Measurements from ENCODE around the gene P2RY11. TPM values are rescaled to one million over a fixed set of nuclear protein-coding genes. Genes with fewer than 3 reads are reported as not detected.
A peak's percentile ranks its signal among the peaks of the same experiment; 100 is the strongest.

The P2RY11 gene
- total RNA-seq, 2 donors from 2014 or later, result 65.4 to 73.9 TPM

- H3K27ac Mint-ChIP-seq, result peak overlapping the region; percentile 97
- DNase-seq, result peak in 1 of 2 donors; percentile 9
- ATAC-seq (replicated peaks in 1 of 2), result peak; percentile 42 to 67
- peaks cover 10 to 43% of the 10 kb centered on the region in 2 donors for H3K36me3 Mint-ChIP-seq (ENCODE audit: insufficient read depth in 2 of 2)
- H3K27me3 Mint-ChIP-seq (ENCODE audit: low read depth), result no peaks in the 10 kb centered on the region
- peaks cover 33% of the 10 kb centered on the region for H3K4me1 Mint-ChIP-seq (ENCODE audit: low read depth)
- H3K9me3 Mint-ChIP-seq, result no peaks in the 10 kb centered on the region
- peak overlapping the region in 1 of 2 donors; percentile 71 for H3K4me3 Mint-ChIP-seq
These were observed 31.3 kb downstream of the P2RY11 start for GRCh38 chr19:10142701-10143375.

GRCh38 chr19:10143681-10144080 lies 32.2 kb downstream of the P2RY11 start:
- peaks cover 13 to 49% of the 10 kb centered on the region in 2 donors for H3K36me3 Mint-ChIP-seq (ENCODE audit: insufficient read depth in 2 of 2)
- peaks cover 33% of the 10 kb centered on the region for H3K4me1 Mint-ChIP-seq (ENCODE audit: low read depth)
- H3K27ac Mint-ChIP-seq, result peak overlapping the region; percentile 55
- H3K4me3 Mint-ChIP-seq, result no peak overlapping the region
- no peaks in the 10 kb centered on the region for H3K27me3 Mint-ChIP-seq (ENCODE audit: low read depth)
- H3K9me3 Mint-ChIP-seq, result no peaks in the 10 kb centered on the region
- DNase-seq (no peak), ATAC-seq (replicated peaks in 1 of 2) (peak in 1 of 2 donors; percentile 30)

- ATAC-seq (replicated peaks in 1 of 2) (no peak), DNase-seq (no peak)
- no peak overlapping the region for H3K4me3 Mint-ChIP-seq
- H3K27me3 Mint-ChIP-seq (ENCODE audit: low read depth), result no peaks in the 10 kb centered on the region
- H3K27ac Mint-ChIP-seq, result no peak overlapping the region
- peaks cover 13 to 49% of the 10 kb centered on the region in 2 donors for H3K36me3 Mint-ChIP-seq (ENCODE audit: insufficient read depth in 2 of 2)
- no peaks in the 10 kb centered on the region for H3K9me3 Mint-ChIP-seq
- H3K4me1 Mint-ChIP-seq (ENCODE audit: low read depth), result peaks cover 33% of the 10 kb centered on the region
These were observed 32.9 kb downstream of the P2RY11 start for GRCh38 chr19:10144361-10144760.

GRCh38 chr19:10145031-10145430 lies 33.5 kb downstream of the P2RY11 start:
- ATAC-seq (replicated peaks in 1 of 2) (peak in 1 of 2 donors; percentile 32), DNase-seq (no peak)
- Mint-ChIP-seq H3K9me3 (no peaks in the 10 kb centered on the region), H3K36me3 (ENCODE audit: insufficient read depth in 2 of 2) (peaks cover 13 to 50% of the 10 kb centered on the region in 2 donors), H3K4me3 (no peak overlapping the region), H3K4me1 (ENCODE audit: low read depth) (peaks cover 33% of the 10 kb centered on the region), H3K27ac (no peak overlapping the region), H3K27me3 (ENCODE audit: low read depth) (no peaks in the 10 kb centered on the region)

- no peak overlapping the region for H3K4me3 Mint-ChIP-seq
- no peaks in the 10 kb centered on the region for H3K9me3 Mint-ChIP-seq
- H3K36me3 Mint-ChIP-seq (ENCODE audit: insufficient read depth in 2 of 2), result peaks cover 13 to 52% of the 10 kb centered on the region in 2 donors
- H3K27me3 Mint-ChIP-seq (ENCODE audit: low read depth), result no peaks in the 10 kb centered on the region
- peaks cover 33% of the 10 kb centered on the region for H3K4me1 Mint-ChIP-seq (ENCODE audit: low read depth)
- no peak for ATAC-seq (replicated peaks in 1 of 2)
- DNase-seq, result no peak
- no peak overlapping the region for H3K27ac Mint-ChIP-seq
These were observed 34.6 kb downstream of the P2RY11 start for GRCh38 chr19:10146142-10146541.

- Mint-ChIP-seq H3K27ac (no peak overlapping the region), H3K9me3 (no peaks in the 10 kb centered on the region), H3K27me3 (ENCODE audit: low read depth) (no peaks in the 10 kb centered on the region), H3K4me1 (ENCODE audit: low read depth) (peaks cover 17% of the 10 kb centered on the region), H3K4me3 (no peak overlapping the region), H3K36me3 (ENCODE audit: insufficient read depth in 2 of 2) (peaks cover 17 to 62% of the 10 kb centered on the region in 2 donors)
- DNase-seq, result no peak
- no peak for ATAC-seq (replicated peaks in 1 of 2)
These were observed 37.9 kb downstream of the P2RY11 start for GRCh38 chr19:10149427-10149826.

- H3K27me3 Mint-ChIP-seq (ENCODE audit: low read depth), result no peaks in the 10 kb centered on the region
- peaks cover 1% of the 10 kb centered on the region for H3K4me1 Mint-ChIP-seq (ENCODE audit: low read depth)
- DNase-seq, result no peak
- H3K4me3 Mint-ChIP-seq, result no peak overlapping the region
- no peak for ATAC-seq (replicated peaks in 1 of 2)
- no peaks in the 10 kb centered on the region for H3K9me3 Mint-ChIP-seq
- H3K27ac Mint-ChIP-seq, result no peak overlapping the region
- H3K36me3 Mint-ChIP-seq (ENCODE audit: insufficient read depth in 2 of 2), result peaks cover 14 to 57% of the 10 kb centered on the region in 2 donors
These were observed 40.0 kb downstream of the P2RY11 start for GRCh38 chr19:10151521-10151920.

- H3K27ac Mint-ChIP-seq, result no peak overlapping the region
- H3K36me3 Mint-ChIP-seq (ENCODE audit: insufficient read depth in 2 of 2), result peaks cover 14 to 56% of the 10 kb centered on the region in 2 donors
- H3K27me3 Mint-ChIP-seq (ENCODE audit: low read depth), result no peaks in the 10 kb centered on the region
- H3K9me3 Mint-ChIP-seq, result no peaks in the 10 kb centered on the region
- H3K4me1 Mint-ChIP-seq (ENCODE audit: low read depth), result no peaks in the 10 kb centered on the region
- DNase-seq, result no peak
- no peak overlapping the region for H3K4me3 Mint-ChIP-seq
- ATAC-seq (replicated peaks in 1 of 2), result peak; percentile 35 to 43
These were observed 40.6 kb downstream of the P2RY11 start for GRCh38 chr19:10152100-10152499.

- ATAC-seq (replicated peaks in 1 of 2) (no peak), DNase-seq (no peak)
- H3K9me3 Mint-ChIP-seq, result no peaks in the 10 kb centered on the region
- H3K27ac Mint-ChIP-seq, result no peak overlapping the region
- H3K4me3 Mint-ChIP-seq, result no peak overlapping the region
- H3K36me3 Mint-ChIP-seq (ENCODE audit: insufficient read depth in 2 of 2), result peaks cover 18 to 59% of the 10 kb centered on the region in 2 donors
- no peaks in the 10 kb centered on the region for H3K4me1 Mint-ChIP-seq (ENCODE audit: low read depth)
- H3K27me3 Mint-ChIP-seq (ENCODE audit: low read depth), result no peaks in the 10 kb centered on the region
These were observed 44.3 kb downstream of the P2RY11 start for GRCh38 chr19:10155839-10156238.

GRCh38 chr19:10158071-10158470 lies 46.6 kb downstream of the P2RY11 start:
- no peak for DNase-seq
- H3K4me3 Mint-ChIP-seq, result no peak overlapping the region
- H3K4me1 Mint-ChIP-seq (ENCODE audit: low read depth), result no peaks in the 10 kb centered on the region
- no peaks in the 10 kb centered on the region for H3K9me3 Mint-ChIP-seq
- H3K27ac Mint-ChIP-seq, result no peak overlapping the region
- H3K36me3 Mint-ChIP-seq (ENCODE audit: insufficient read depth in 2 of 2), result peaks cover 12 to 51% of the 10 kb centered on the region in 2 donors
- H3K27me3 Mint-ChIP-seq (ENCODE audit: low read depth), result no peaks in the 10 kb centered on the region
- ATAC-seq (replicated peaks in 1 of 2), result no peak

- no peaks in the 10 kb centered on the region for H3K27me3 Mint-ChIP-seq (ENCODE audit: low read depth)
- DNase-seq (no peak), ATAC-seq (replicated peaks in 1 of 2) (peak in 1 of 2 donors; percentile 20)
- H3K9me3 Mint-ChIP-seq, result no peaks in the 10 kb centered on the region
- H3K27ac Mint-ChIP-seq, result no peak overlapping the region
- no peak overlapping the region for H3K4me3 Mint-ChIP-seq
- peaks cover 12 to 54% of the 10 kb centered on the region in 2 donors for H3K36me3 Mint-ChIP-seq (ENCODE audit: insufficient read depth in 2 of 2)
- no peaks in the 10 kb centered on the region for H3K4me1 Mint-ChIP-seq (ENCODE audit: low read depth)
These were observed 47.0 kb downstream of the P2RY11 start for GRCh38 chr19:10158485-10158884.

GRCh38 chr19:10159610-10160009 lies 48.1 kb downstream of the P2RY11 start:
- H3K4me1 Mint-ChIP-seq (ENCODE audit: low read depth), result no peaks in the 10 kb centered on the region
- DNase-seq (no peak), ATAC-seq (replicated peaks in 1 of 2) (no peak)
- peaks cover 10 to 50% of the 10 kb centered on the region in 2 donors for H3K36me3 Mint-ChIP-seq (ENCODE audit: insufficient read depth in 2 of 2)
- no peak overlapping the region for H3K4me3 Mint-ChIP-seq
- no peaks in the 10 kb centered on the region for H3K27me3 Mint-ChIP-seq (ENCODE audit: low read depth)
- no peaks in the 10 kb centered on the region for H3K9me3 Mint-ChIP-seq
- H3K27ac Mint-ChIP-seq, result no peak overlapping the region

- Mint-ChIP-seq H3K4me1 (ENCODE audit: low read depth) (no peaks in the 10 kb centered on the region), H3K4me3 (no peak overlapping the region), H3K27me3 (ENCODE audit: low read depth) (no peaks in the 10 kb centered on the region), H3K36me3 (ENCODE audit: insufficient read depth in 2 of 2) (peaks cover 7 to 42% of the 10 kb centered on the region in 2 donors), H3K27ac (no peak overlapping the region), H3K9me3 (no peaks in the 10 kb centered on the region)
- no peak for ATAC-seq (replicated peaks in 1 of 2)
- DNase-seq, result no peak
These were observed 52.0 kb downstream of the P2RY11 start for GRCh38 chr19:10163536-10163935.

All from activated T-cell treated with anti-CD3 and anti-CD28 coated beads, Interleukin-2, amount 50 U/mL, for 72 hours (primary cell).